Stimulated activated CD8-positive, alpha-beta memory T cell treated with anti-CD3 and anti-CD28 coated beads, Interleukin-12 subunit alpha, Interleukin-12 subunit beta, amount 100 ng/mL, for 24 hours (primary cell): ENCODE measurements around the gene KCNAB1.
A peak's percentile ranks its signal among the peaks of the same experiment; 100 is the strongest.

Experiments
- DNase-seq: peaks from one replicate; pipeline ENCODE4 v3.0.0-alpha.2; 2020; ENCODE audit errors: extremely low read depth

KCNAB1 gene

DNA sequence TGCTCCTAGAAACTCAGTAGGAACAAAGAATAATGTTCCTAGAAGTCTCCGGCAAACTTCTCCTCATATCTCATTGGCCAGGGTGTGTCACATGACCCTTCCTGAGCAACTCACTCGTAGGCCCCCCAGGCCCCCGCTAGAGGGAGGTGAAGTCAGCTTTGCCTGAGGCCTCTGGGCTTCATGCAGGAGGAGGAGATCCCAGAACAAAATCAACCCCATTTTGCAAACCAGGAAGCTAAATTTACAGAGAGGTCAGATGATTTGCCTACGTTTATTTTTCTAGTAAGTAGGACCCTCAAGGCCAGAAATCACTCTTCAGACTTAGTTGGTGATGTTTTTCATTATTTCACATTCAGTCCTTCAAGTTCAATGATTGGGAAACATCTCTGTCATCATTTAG lies 335.5 kb downstream of the KCNAB1 start:
- no peak for DNase-seq

DNA sequence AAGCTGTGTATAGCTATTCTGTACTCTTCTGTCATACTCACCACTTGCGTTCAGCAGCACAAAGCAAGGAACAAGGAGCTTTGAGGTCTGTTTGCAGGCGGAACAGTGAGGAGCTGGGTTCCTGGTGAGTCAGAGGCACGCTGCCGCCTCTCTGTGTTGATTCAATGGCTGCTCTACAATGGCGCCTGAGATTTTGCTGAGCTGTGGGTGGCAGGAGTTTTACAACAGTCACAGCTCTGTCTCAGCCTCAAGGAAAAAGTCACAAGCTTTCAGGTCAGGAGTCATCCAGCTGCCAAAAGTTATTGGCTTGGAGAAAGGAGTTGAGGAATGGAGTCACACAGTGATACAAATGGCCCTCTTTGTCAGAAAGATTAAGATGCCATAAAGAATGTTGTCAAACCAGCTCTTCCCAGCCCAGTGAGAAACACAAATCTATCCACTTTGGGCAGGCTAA lies 336.4 kb downstream of the KCNAB1 start:
- DNase-seq = no peak

DNA sequence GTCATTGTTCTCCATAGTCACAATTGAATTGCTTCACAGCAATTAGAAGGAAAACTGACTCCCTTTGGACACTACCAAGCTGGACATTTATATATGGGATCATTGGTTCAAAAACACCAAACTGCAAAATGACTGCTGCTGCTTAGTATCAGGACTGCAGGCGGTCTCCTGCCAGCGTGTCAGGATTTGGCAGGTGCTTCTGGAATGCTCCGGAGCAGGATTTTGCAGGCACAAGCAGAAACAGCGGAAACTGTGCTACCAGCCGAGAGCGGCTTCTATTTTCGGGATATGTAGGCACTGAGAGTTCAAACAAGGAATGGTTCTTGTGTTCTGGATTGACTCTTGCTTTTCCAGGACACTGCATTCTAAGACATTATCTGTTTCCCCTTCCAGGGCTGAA lies 339.1 kb downstream of the KCNAB1 start:
- DNase-seq = no peak

DNA sequence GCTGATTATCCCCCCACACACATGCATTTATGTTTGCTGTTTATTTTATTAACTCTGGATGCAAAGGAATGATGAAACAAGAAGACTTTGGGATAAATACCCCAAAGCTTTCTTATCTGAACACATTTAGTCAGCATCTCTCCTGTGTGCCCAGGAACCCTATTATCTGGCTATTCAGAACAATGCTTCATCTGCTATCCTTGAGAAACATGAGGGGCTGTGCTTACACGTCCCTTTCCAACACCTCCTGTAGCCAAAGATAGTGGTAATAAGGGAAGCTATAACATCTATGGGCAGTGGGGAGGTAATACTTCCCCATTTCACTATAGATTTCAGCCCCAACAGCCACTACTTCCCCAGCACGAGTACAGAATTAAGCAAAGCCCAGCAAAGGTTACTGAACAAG lies 339.8 kb downstream of the KCNAB1 start:
- DNase-seq = no peak

DNA sequence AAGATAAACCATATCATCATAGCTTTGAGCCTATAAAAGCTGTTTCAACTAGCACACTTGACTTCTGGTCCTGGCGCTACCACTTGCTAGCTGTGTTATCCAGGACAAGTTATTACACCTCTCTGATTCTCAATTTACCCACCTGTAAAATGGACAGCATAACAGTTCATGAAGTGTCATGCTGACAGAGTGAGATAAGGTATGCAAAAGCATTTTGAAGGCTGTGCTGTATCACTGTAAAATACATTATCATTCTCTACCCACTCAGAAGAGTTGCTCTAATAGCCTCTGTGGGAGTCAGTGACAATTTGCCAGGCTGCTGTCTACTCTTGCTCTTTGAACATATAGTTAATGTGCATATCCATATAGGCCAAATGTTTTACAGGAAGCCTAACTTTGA lies 341.5 kb downstream of the KCNAB1 start:
- DNase-seq = no peak

DNA sequence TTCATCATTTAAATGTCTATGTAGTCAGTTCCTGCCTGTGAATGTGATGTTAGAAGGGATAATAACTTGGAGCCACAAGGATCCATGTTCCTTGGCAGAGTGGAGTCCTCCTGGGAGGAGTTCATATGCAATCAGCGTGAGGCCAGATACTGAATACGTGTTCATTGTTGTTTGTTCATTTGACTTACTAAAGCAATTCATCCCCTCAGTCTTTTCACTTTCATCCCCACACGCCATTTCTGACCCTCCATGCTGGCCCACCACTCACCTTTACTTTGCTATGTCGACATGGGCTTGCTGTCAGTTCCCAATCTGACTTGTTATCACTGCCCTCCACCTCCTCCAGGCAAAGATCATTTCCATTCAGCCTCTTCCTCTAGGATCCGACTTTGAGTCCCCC lies 342.7 kb downstream of the KCNAB1 start:
- DNase-seq = no peak

DNA sequence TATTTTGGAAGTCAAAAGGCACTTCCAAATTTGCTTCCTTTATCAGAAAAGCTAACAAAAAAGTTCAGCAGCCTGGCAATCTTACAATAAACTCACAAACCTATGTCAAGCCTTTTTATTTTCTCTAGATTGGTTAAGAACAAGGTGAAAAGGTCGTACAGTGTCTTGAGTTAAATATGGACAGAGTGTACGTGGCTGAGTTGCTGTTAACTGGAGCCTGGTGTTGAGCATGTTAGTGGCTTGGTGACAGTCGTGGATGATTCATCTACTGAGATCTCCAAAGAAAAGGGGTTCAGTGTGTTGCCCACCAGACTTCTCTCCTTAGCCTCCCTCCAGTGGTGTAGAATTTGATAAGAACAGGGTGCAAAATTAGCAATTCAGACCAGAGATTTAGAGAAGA lies 344.8 kb downstream of the KCNAB1 start:
- DNase-seq = no peak

DNA sequence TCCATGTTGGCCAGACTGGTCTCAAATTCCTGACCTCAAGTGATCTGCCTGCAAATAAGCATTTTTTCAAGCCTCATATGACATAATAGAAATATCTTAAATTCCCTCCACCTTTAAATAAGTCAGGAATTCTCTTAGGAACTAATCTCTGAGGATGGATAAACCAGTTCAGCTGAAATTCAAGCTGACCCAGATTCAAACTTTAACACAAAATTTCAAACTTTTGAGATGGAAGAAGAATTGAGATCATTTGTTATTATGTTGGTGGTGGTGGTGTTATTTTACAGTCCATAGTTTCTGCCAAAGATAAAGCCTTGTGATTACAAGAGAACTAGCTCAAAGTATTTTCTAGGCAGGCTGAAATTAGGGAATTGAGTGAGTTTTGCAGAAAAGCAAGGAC lies 349.1 kb downstream of the KCNAB1 start:
- no peak for DNase-seq

DNA sequence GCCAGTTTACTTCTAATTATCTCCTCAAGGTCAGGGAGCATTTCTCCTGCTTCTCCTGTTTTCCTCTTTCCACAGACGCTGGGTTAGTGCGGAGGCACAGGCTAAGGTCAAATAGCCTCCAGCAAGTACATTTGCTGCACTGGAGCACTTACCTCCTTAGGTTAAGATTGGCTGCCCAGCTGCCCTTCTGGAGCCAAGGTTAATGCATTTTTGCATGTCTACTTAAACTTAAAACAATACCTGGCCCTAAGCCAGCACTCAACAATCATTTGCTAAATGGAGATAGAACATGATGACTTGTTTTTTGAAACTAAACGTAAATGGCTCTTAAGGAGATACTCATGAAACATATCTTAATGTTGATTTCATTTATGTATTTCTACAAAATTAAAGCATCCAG lies 351.1 kb downstream of the KCNAB1 start:
- DNase-seq = no peak

DNA sequence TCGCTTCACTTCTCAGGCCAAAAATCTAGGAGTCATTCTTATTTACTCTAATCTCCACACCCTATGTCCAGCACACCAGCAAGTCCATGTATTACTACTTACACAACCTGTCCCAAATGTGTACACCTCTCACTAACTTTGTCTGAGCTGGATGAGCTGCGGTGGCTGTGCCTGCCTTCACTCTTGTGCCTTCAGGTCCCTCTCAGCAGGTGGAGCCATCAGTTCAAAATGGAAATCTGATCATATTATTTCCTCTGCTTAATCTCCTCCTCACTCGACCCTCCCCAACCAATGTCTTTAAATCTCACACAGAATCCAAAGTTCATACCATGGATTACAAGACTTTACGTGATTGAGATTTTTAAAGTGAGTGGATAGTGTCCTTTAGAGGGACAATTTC lies 351.8 kb downstream of the KCNAB1 start:
- DNase-seq = no peak

DNA sequence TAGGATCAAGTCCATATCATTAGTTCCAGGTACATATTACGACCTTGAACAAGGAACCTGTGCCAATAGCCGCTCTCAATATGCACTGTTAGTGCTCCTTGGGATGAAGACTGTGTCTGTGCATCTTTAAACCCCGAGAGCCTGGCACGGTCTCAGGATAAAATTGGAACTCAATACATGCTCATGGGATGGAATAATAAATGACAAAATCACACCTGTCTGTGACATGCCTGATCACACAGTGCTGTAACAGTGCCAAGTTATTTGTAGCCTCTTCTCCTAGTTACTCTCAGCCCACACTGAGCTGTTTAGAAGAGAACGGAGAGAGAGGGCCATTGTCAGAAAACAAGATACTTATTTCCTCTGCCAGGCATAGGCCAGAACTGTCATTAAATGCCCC lies 352.3 kb downstream of the KCNAB1 start:
- DNase-seq = no peak

DNA sequence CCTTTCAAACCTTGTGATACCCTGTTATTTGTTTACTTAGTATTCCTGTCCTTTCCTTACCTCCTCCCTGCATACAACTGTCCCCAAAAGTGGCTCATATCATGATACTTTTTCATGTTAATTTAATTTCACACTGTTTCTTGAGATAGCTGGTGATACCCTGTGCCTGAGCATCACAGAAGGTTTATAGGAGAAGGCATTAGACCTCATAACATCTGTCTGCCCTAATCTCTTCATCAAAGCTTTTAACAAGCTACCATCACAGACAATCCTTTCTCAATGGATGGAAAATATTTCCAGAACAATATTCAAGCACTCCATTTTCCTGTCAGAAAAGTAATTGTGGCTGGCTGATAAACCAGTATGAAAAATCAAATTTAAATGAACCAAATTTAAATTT lies 353.0 kb downstream of the KCNAB1 start:
- DNase-seq = no peak

DNA sequence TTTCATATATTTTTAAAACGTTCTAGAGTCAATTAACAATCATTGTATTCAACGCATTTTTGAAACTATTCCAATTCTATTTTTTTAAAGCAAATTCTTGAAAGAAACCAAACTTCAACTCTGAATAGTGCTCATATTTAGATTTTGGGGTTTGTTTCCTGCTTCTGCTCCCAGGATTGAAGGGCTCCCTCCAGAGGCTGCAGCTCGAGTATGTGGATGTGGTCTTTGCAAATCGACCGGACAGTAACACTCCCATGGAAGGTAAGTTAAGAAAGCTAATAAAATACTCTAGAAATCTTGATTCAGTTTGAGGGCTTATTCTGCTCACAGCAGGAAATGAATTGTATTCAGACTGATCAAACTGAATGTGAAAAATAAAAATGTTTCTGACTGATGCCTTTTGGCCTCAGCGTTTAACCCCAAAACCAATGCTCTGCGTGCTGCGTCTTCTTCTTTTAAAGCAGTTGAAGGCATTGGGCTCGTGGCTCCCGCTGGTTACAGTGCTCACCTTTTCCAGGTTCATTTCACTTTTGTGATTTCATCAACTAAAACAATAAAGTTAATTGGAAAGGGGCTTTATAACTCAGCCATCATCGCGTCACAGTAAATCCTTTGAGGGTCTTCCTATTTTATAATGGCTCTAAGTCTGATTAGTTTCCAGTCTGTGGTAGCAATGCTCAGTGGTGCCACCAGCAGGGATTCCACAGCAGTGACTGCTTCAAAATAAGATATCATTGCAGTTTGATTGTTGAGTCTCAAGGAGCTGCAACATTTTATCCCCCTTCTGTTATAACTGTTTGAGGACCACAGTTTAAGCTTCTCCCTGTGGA lies 354.4 kb downstream of the KCNAB1 start:
- no peak for DNase-seq

DNA sequence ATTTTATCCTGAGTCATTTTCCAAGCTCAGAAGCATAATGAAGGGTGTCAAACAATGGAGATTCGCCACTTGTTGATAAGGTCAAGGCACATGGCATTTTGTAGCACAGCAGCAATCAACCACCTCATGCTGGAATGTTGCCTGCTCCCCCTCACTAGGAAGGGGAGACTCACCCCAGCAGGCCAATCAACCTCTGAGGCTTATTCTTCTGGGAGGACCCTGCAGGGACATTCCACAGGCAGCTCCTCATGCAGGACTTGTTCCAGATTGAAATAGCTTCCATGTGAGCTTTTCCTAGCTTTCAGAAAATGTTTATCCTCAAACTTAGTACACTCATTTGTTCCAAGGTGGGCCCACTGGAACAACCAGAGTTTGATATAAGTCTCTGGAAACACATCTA lies 356.9 kb downstream of the KCNAB1 start:
- DNase-seq = no peak

DNA sequence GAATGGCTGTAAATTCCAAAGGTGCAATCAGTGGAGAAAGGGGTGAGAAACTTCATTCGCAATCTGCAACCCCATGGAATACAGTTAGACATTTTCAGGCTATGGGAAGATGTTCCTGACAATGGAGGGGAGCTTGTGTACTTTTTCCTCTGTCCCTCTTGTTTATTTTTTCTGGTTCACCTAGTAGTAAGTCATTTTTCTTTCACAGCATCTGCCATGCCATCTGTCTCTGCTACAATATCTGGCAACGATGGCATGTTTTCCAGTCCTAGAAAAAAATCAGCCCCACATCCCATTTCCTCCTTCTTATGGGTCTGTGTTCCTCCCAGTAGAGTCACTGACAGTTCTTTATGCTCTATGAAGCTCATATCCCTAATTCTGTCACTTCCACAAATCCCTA lies 358.5 kb downstream of the KCNAB1 start:
- no peak for DNase-seq

DNA sequence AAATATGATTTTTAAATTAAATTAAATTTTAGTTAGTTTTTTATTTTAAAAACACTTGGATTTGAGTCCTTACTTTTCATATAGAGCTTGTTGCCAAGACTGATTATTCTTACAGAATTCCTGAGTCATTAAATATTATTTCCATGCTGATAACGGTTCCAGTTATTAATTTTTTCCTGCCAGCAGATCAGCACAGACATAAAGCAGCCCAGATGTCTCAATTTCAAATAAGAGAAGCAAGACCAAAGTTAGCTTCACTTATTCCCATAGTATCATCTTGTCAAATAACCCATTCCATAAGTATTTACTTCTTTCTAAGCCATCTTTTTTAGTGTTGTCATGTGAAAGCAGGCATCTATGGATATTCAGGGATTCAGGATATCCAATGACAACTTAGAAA lies 359.2 kb downstream of the KCNAB1 start:
- DNase-seq = no peak

DNA sequence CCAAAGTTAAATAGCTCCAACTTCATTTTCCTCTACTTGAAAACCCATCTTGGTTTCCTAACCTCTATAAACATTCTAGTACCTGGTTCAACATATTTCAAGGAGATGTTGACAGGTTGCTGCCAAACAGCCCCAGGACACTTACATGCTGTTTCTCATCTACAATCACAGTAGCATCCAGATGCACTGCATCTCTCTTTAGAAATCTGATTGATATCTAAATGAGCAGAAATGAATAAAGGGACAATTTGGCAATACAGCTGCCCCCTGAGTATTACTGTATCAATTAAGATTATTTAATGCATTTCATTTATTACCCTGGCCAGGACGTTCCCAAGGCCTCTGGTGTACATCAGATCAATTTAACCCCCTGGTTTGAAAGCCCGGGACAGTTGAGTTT lies 360.6 kb downstream of the KCNAB1 start:
- no peak for DNase-seq

DNA sequence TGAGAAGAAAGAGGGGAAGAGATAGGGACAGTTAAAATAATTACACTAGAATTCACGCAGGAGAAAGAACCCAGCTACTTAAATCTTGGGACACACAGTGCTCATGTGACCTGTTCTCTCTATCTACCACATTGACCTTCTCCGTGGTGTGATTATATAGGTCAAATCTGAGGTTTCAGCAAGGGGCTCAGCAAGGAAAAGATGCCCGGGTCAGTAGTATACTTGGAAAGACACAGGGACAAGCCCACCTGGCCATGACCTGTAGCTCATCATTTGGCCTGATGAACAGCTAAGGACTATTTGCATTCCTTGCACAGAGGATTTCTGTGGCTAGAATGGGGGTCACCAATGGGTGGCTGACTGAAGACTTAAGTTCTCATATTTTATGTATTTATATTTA lies 362.6 kb downstream of the KCNAB1 start:
- no peak for DNase-seq

DNA sequence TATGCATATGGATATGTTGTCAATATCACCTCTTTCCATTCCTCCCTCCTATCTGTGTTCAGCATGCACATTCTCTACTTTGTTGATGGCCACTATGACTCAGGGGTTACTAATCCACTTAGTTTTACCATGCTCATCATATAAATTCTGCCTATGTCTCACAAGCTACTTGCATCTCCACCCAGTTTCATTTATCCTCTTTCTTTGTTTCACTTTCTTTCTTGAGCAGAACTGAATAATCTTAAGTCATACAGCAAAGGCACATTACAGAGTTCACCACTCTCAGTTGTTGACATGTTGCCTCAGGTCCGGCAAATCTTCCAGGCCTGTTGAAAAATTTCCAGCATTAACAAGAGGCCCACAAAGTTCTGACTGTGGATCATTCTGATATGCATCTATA lies 363.0 kb downstream of the KCNAB1 start:
- DNase-seq = no peak

DNA sequence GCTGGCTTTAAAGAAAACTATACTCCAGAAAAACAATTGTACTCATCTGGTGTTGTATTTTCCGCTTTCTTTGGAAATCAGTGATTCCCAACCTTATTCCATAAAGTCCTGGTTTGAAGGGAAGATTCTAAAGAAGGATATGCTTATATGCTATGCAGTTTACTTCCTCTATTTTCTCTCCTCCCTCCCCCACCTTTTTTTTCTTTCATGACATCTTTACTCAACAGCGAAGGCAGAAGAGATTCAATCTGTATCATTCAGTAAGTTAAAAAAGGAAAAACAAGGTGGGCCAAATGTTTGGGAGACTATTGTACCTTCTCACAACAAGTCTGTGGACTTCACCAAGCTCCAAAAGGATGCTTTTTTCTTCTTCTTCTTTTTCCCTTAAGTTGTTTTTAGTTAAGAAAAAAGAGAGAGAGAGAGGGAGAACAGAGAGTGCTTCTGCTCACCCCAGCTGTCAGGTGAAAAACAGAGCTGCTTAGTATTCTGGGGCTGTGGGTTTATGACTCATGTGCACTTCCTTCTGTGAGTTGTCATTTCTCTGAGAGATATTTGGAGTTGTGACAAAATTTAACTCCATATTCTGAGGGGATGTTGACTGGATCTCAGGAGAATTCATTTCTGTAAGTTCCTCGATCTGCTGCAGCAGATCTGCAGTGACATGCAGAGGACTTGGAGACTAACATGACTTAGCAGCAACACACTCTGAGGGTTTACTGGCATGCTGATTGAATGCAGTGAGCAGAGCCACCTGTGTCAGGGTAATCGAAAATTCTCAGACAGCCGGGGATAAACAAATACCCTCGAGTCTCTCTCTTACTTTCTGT lies 363.8 kb downstream of the KCNAB1 start:
- DNase-seq = peak; percentile 19

DNA sequence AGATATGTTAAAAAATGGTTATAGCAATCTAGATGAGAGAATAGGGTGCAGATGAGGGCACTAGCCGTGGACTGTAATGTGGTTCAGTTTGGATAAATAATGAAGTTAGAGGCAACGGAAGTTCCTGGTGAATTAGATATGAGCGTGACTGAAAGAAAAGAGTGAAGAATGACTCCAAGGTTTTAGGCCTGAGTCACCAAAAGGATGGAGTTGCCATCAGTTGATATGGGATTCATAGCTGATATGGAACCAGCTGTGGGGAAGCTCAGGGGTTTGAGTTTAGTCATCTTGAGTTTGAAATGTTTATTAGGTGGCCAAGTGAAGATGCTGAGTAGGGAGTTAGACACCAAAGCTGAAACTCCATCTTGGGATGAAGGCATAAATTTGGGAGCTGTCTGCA lies 368.4 kb downstream of the KCNAB1 start:
- DNase-seq = no peak

DNA sequence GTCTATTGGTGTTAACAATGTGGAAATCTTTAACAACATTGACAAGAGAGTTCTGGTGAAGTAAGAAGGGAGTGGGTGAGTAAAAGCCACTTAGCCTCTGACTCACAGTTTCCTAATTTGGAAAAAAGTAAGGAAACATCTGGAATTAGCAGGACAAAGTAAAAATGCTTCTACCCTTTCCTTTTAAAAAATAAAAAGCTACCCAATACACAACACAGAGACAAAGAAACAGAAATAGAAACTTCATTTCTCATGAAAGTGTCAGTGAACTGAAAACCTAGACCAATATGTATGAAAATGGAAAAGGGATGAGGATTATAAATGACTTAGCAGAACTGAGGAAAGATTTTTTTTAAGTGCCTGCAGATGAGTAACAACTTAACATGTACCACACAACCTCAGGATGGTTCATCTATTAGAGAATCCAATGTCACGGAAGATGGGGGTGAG lies 369.1 kb downstream of the KCNAB1 start:
- DNase-seq = no peak

DNA sequence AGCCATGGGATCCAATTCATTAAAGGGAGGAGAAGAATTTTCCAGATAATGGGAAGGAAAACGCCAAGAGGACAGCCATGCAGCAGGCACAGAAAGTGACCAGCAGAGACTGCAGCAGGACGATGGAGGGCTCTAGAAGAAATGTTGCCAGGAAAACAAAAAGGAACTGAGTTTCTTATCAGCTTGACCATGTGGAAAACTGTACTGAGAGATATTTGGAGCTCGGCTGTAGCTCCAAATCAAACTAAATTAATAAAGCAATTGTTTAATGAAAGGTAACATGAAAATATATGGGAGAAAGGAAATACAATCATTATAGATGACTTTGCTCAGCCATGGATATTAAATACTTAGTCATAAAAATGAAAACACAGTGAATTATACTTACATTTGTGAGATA lies 370.8 kb downstream of the KCNAB1 start:
- DNase-seq = no peak
